HepG2 (cell line): ENCODE data around the gene NUP107. TPM values are rescaled to one million over a fixed set of nuclear protein-coding genes. Genes with fewer than 3 reads are reported as not detected.

Experiments
- ATAC-seq: fragments of 200-7000 bp; cut with Tn5 transposase; 3 replicates; pipeline ENCODE4 v1.9.1; 2020; ENCODE audit warnings: mild to moderate bottlenecking, moderate library complexity
- BruUV-seq: library from RNA; stranded (reverse); fragments of 400-500 nt; replicated peaks from 2 replicates; lab custom pipeline; 2021; lab: Mats Ljungman, UMichigan
- CTCF ChIA-PET: fragments of 300-600 bp; formaldehyde crosslinking; extraction: SDS; loops from one replicate; lab custom pipeline; 2021; ENCODE audit warnings: low total read pairs, inconsistent platforms, low intra/inter-chr PET ratio; lab: Yijun Ruan, JAX
- POLR2A ChIA-PET: fragments of 350-600 bp; sonication (Branson Sonifier 250); formaldehyde crosslinking; loops from one replicate; lab custom pipeline; 2020; ENCODE audit warnings: antibody characterized with exemption, inconsistent platforms; lab: Yijun Ruan, JAX
- DNase-seq: peaks from one replicate; pipeline ENCODE4 v3.0.0-alpha.2; 2015; ENCODE audit warnings: low spot score
- FAIRE-seq: peaks from 3 replicates; lab custom pipeline; 2011; peaks lifted over from hg19 to GRCh38; lab: Jason Lieb, UNC
- H2AFZ ChIP-seq: one replicate; pipeline ENCODE4 v1.6.1; 2011; ENCODE audit warnings: low read length, inconsistent platforms
- H3K27ac ChIP-seq: fragments of 300-600 bp; 3 replicates; pipeline ENCODE4 v1.8.0; 2011; ENCODE audit warnings: mixed run types, mild to moderate bottlenecking, mixed read lengths, low read length, inconsistent platforms; ENCODE audit not compliant: insufficient read depth; ENCODE audit errors: extremely low read length
- H3K27me3 ChIP-seq, 2 experiments: fragments of 200-600 bp in 1 of 2; 2 replicates in 1 of 2; 3 replicates in 1 of 2; pipeline versions ENCODE4 v1.6.0 to v1.8.0; 2011; ENCODE audit warnings: low read length in 2 of 2, mild to moderate bottlenecking in 2 of 2, moderate library complexity in 2 of 2, inconsistent platforms in 1 of 2; ENCODE audit not compliant: insufficient read depth in 2 of 2, control insufficient read depth in 1 of 2
- H3K36me3 ChIP-seq, 2 experiments: fragments of 200-600 bp in 1 of 2; replicated peaks in 1 of 2; 2 replicates in 1 of 2; 3 replicates in 1 of 2; pipeline versions ENCODE4 v1.5.1 to v1.8.0; 2011; ENCODE audit warnings: low read length in 2 of 2, inconsistent platforms in 1 of 2; ENCODE audit not compliant: insufficient read depth in 2 of 2, control insufficient read depth in 1 of 2
- H3K4me1 ChIP-seq: 2 replicates; pipeline ENCODE4 v1.5.1; 2012; ENCODE audit warnings: low read length, inconsistent platforms; ENCODE audit not compliant: insufficient read depth
- H3K4me2 ChIP-seq: 2 replicates; pipeline ENCODE4 v1.6.0; 2011; ENCODE audit warnings: low read depth, low read length, inconsistent platforms
- H3K4me3 ChIP-seq, 3 experiments: fragments of 200-600 bp in 1 of 3; sonication (generic), shearing (Covaris generic) in 1 of 3; replicated peaks in 1 of 3; 2 replicates each; pipeline ENCODE4 v1.5.1; 2011 to 2016; ENCODE audit warnings: low read length in 3 of 3, inconsistent platforms in 2 of 3, low read depth in 2 of 3, mild to moderate bottlenecking in 2 of 3, control low read depth in 1 of 3, mixed read lengths in 1 of 3; ENCODE audit not compliant: insufficient read depth in 1 of 3
- H3K79me2 ChIP-seq: one replicate; pipeline ENCODE4 v1.6.1; 2011; ENCODE audit warnings: low read length, inconsistent platforms; ENCODE audit not compliant: insufficient read depth
- H3K9ac ChIP-seq: 2 replicates; pipeline ENCODE4 v1.6.0; 2011; ENCODE audit warnings: mild to moderate bottlenecking, low read depth, low read length, inconsistent platforms; ENCODE audit not compliant: insufficient read depth
- H3K9me3 ChIP-seq: 2 replicates; pipeline ENCODE4 v1.5.1; 2012; ENCODE audit warnings: mild to moderate bottlenecking, low read length
- H4K20me1 ChIP-seq: 2 replicates; pipeline ENCODE4 v1.6.0; 2011; ENCODE audit warnings: inconsistent platforms, mild to moderate bottlenecking, low read length, moderate library complexity; ENCODE audit not compliant: insufficient read depth
- ATAD3A ChIP-seq: sonication (generic); formaldehyde crosslinking; IDR thresholded peaks from 2 replicates; pipeline ENCODE4 v1.4.0; 2020; ENCODE audit warnings: missing genetic modification reagents
- BCL6 ChIP-seq: IDR thresholded peaks from 2 replicates; pipeline ENCODE4 v1.6.1; 2016; ENCODE audit warnings: missing genetic modification reagents, missing compliant biosample characterization
- FOXJ3 ChIP-seq: sonication (generic); formaldehyde crosslinking; IDR thresholded peaks from 2 replicates; pipeline ENCODE4 v1.4.0; 2020; ENCODE audit warnings: missing genetic modification reagents, mild to moderate bottlenecking, borderline replicate concordance
- NFE2 ChIP-seq: sonication (generic); formaldehyde crosslinking; IDR thresholded peaks from 2 replicates; pipeline ENCODE4 v1.4.0; 2020; ENCODE audit warnings: missing genetic modification reagents
- NFE2L1 ChIP-seq: sonication (generic); formaldehyde crosslinking; IDR thresholded peaks from 2 replicates; pipeline ENCODE4 v1.4.0; 2020; ENCODE audit warnings: missing genetic modification reagents, mild to moderate bottlenecking, borderline replicate concordance
- PBX2 ChIP-seq: IDR thresholded peaks from 2 replicates; pipeline ENCODE4 v1.6.1; 2016; ENCODE audit warnings: control low read depth
- SP5 ChIP-seq: IDR thresholded peaks from 2 replicates; pipeline ENCODE4 v1.6.1; 2016; ENCODE audit warnings: low read depth, borderline replicate concordance
- ZNF512 ChIP-seq: sonication (generic); formaldehyde crosslinking; IDR thresholded peaks from 2 replicates; pipeline ENCODE4 v1.4.0; 2020; ENCODE audit warnings: mild to moderate bottlenecking, missing genetic modification reagents
- ZNF644 ChIP-seq: IDR thresholded peaks from 2 replicates; pipeline ENCODE4 v1.6.1; 2016; ENCODE audit warnings: low read depth
- ZNF747 ChIP-seq: sonication (generic); formaldehyde crosslinking; IDR thresholded peaks from 2 replicates; pipeline ENCODE4 v1.8.1; 2023; ENCODE audit warnings: missing genetic modification reagents, mild to moderate bottlenecking, borderline replicate concordance
- ZNF773 ChIP-seq: sonication (generic); formaldehyde crosslinking; IDR thresholded peaks from 2 replicates; pipeline ENCODE4 v1.4.0; 2020; ENCODE audit warnings: missing genetic modification reagents, borderline replicate concordance
- WGBS: methylation state at CpG from one replicate; pipeline ENCODE4 v1.1.6; 2017; ENCODE audit warnings: low lambda C conversion rate; 5-methylcytosine and 5-hydroxymethylcytosine counted together
- in situ Hi-C: cut with HindIII; loops from 2 replicates; pipeline ENCODE4 v1.10.0; 2017; ENCODE audit warnings: low pct_unique_long_range_greater_than_20kb; ENCODE audit not compliant: extremely low pct_ligation_motif_present
- intact Hi-C: fragments of 100-400 bp; cut with micrococcal nuclease; formaldehyde crosslinking; loops from one replicate; pipeline ENCODE4 v1.10.0; 2022; ENCODE audit not compliant: unreplicated experiment
- polyA plus RNA-seq, 8 experiments: library from polyadenylated mRNA; depleted of rRNA in 3 of 8; stranded (reverse) in 7 of 8; unstranded in 1 of 8; fragments of >200 nt; fragmentation: Illumina TruSeq in 4 of 8; extraction: Trizol in 4 of 8; gene quantifications; 2 replicates each; pipeline versions ENCODE4 v1.2.1 to v1.2.3, GENCODE V29; 2011 to 2016; ENCODE audit warnings: low read depth in 4 of 8, missing spikeins in 1 of 8, mixed read lengths in 1 of 8; ENCODE audit not compliant: insufficient read depth in 1 of 8
- total RNA-seq, 5 experiments: library from RNA; depleted of rRNA; stranded (reverse); fragments of >200 nt; fragmentation: Illumina TruSeq; extraction: Trizol; gene quantifications; 2 replicates each; pipeline ENCODE4 v1.2.3, GENCODE V29; 2016; ENCODE audit warnings: low read depth in 1 of 5

NUP107 gene
- total and polyA plus RNA-seq, 2 of the 13 experiments (the other 11 are each of a cell fraction or from before 2014, with no cell fraction given): 54.7 to 100 TPM

- H3K4me1 ChIP-seq: peaks cover 12% of the 10 kb centered on the region; the same call in 1 of the 2 replicates
- H3K4me3 ChIP-seq: no peak overlapping the region
- no peak overlapping the region for H2AFZ ChIP-seq
- peaks cover 3% of the 10 kb centered on the region; the same call in 1 of the 2 replicates for H4K20me1 ChIP-seq
- no peak overlapping the region for H3K4me2 ChIP-seq
- intact Hi-C loops: no loop called here
- no peak for TF ChIP-seq FOXJ3 (CRISPR knock-in tag)
- TF ChIP-seq ZNF747 (CRISPR knock-in tag): no peak
- no peak for TF ChIP-seq ZNF512 (CRISPR knock-in tag)
- TF ChIP-seq PBX2 (CRISPR knock-in tag): no peak
- no peak for TF ChIP-seq ZNF644 (CRISPR knock-in tag)
- no peak for TF ChIP-seq NFE2 (CRISPR knock-in tag)
- no peak for TF ChIP-seq SP5 (CRISPR knock-in tag)
- no peak for TF ChIP-seq ATAD3A
- no peak for TF ChIP-seq ZNF773 (CRISPR knock-in tag)
- TF ChIP-seq BCL6 (CRISPR knock-in tag): no peak
- TF ChIP-seq NFE2L1 (CRISPR knock-in tag): no peak
- H3K9me3 ChIP-seq: no peaks in the 10 kb centered on the region
- FAIRE-seq: no peak
- H3K79me2 ChIP-seq: peaks cover 23% of the 10 kb centered on the region
- DNase-seq: no peak
- CTCF ChIA-PET: no interaction called here
- BruUV-seq: no TSS peak
- H3K36me3 ChIP-seq: peaks cover 0 to 8% of the 10 kb centered on the region in 2 experiments; a peak in 1 of 5 replicates
- WGBS: 97% methylated on average over 2 of the region's 2 CpGs
- no peak overlapping the region for H3K9ac ChIP-seq
- POLR2A ChIA-PET: no interaction called here
- H3K27ac ChIP-seq: no peak overlapping the region
- in situ Hi-C loops: no loop called here
- ATAC-seq: no peak
- no peaks in the 10 kb centered on the region; a peak in 1 of 5 replicates for H3K27me3 ChIP-seq
These were observed 56.6 kb downstream of the NUP107 start for GRCh38 chr12:68743356-68743755.
